ENCODE results near the gene GPHN. TPM values are rescaled to one million over a fixed set of nuclear protein-coding genes. Genes with fewer than 3 reads are reported as not detected.

The GPHN gene
- total and polyA plus RNA-seq, 2 experiments from 2014 or later: 15.1 to 20.1 TPM

DNA sequence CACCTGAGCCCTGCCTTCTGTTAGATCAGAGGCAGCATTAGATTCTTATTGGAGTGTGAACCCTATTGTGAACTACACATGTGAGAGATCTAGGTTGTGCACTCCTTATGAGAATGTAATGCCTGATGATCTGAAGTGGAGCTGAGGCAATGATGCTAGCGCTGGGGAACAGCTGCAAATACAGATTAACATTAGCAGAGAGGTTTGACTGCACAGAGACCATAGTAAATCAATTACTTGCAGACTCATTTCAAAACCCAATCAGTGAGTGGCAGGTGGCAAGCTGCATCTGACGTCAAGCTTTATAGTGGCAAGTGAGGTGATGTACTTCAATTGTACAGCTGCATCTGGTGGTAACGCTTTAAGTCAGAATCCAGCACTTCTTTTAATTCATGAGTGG, 141.6 kb downstream of the GPHN start:
- TF ChIP-seq, protein P1, sequence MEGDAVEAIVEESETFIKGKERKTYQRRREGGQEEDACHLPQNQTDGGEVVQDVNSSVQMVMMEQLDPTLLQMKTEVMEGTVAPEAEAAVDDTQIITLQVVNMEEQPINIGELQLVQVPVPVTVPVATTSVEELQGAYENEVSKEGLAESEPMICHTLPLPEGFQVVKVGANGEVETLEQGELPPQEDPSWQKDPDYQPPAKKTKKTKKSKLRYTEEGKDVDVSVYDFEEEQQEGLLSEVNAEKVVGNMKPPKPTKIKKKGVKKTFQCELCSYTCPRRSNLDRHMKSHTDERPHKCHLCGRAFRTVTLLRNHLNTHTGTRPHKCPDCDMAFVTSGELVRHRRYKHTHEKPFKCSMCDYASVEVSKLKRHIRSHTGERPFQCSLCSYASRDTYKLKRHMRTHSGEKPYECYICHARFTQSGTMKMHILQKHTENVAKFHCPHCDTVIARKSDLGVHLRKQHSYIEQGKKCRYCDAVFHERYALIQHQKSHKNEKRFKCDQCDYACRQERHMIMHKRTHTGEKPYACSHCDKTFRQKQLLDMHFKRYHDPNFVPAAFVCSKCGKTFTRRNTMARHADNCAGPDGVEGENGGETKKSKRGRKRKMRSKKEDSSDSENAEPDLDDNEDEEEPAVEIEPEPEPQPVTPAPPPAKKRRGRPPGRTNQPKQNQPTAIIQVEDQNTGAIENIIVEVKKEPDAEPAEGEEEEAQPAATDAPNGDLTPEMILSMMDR (IDR thresholded peaks at IDR 0.05; ENCODE audit: low read depth, low read length): no peak
- H3K4me3 ChIP-seq: no peak overlapping the region
- H3K27ac ChIP-seq: no peak overlapping the region
- no peaks in the 10 kb centered on the region for H3K4me1 ChIP-seq (ENCODE audit: low read depth)
- H3K9me3 ChIP-seq (ENCODE audit: low read depth): no peaks in the 10 kb centered on the region
- H3K27me3 ChIP-seq: no peaks in the 10 kb centered on the region
- H3K36me3 ChIP-seq: no peaks in the 10 kb centered on the region
- no peak for DNase-seq (ENCODE audit: low read depth in 1 of 2, low spot score in 1 of 2)

DNA sequence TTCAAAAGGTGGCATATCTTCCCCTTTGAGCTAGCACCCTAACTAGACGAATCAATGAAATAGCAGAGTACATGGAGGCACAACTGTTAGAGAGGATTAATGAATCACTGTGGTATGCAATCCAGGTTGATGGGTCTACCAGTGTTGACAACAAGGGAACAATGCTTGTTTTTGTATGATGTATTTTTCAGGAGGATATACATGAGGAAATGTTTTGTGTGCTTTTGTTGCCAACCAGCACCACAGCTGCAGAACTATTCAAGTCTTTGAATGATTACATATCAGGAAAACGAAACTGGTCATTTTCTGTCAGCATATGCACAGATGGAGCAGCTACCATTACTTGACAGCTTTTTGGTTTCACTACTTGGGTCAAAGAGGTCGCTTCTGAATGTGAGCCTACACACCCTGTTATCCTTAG, 142.6 kb downstream of the GPHN start:
- Histone ChIP-seq H3K27me3 (no peaks in the 10 kb centered on the region), H3K36me3 (no peaks in the 10 kb centered on the region), H3K4me3 (no peak overlapping the region), H3K9me3 (ENCODE audit: low read depth) (no peaks in the 10 kb centered on the region), H3K4me1 (ENCODE audit: low read depth) (no peaks in the 10 kb centered on the region), H3K27ac (no peak overlapping the region)
- peak in 1 of 2 donors; percentile 45 for DNase-seq (ENCODE audit: low read depth in 1 of 2, low spot score in 1 of 2)
- TF ChIP-seq, protein P1 (IDR thresholded peaks at IDR 0.05; ENCODE audit: low read depth, low read length): no peak

DNA sequence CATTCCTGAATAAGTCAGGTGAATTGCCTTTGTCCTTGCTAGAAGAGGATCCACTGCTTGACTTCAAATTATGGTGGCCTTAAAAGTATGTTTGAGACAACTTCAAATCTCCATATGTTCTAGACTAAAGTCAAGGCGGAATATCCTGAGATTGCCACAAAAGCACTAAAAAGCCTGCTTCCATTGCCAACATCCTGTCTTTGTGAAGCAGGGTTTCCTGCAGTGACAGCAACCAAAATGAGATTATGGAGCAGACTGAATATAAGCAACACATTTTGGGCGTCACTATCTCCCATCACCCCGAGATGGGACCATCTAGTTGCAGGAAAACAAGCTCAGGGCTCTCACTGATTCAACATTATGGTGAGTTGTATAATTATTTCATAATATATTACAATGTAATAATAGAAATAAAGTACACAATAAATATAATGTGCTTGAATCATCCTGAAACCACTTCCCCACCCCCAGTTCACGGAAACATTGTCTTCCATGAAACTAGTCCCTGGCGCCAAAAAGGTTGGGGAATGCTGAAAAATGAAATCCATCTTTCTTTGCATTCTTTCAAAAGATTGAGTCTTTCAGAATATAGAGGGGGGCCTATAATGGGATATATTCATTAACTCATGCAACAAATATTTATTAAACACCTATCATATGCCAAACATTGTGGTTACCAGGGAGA, 143.7 kb downstream of the GPHN start:
- H3K27me3 ChIP-seq: no peaks in the 10 kb centered on the region
- TF ChIP-seq, protein P1 (IDR thresholded peaks at IDR 0.05; ENCODE audit: low read depth, low read length): no peak
- no peak for DNase-seq (ENCODE audit: low read depth in 1 of 2, low spot score in 1 of 2)
- no peak overlapping the region for H3K4me3 ChIP-seq
- H3K4me1 ChIP-seq (ENCODE audit: low read depth): no peaks in the 10 kb centered on the region
- no peaks in the 10 kb centered on the region for H3K36me3 ChIP-seq
- no peak overlapping the region for H3K27ac ChIP-seq
- no peaks in the 10 kb centered on the region for H3K9me3 ChIP-seq (ENCODE audit: low read depth)

DNA sequence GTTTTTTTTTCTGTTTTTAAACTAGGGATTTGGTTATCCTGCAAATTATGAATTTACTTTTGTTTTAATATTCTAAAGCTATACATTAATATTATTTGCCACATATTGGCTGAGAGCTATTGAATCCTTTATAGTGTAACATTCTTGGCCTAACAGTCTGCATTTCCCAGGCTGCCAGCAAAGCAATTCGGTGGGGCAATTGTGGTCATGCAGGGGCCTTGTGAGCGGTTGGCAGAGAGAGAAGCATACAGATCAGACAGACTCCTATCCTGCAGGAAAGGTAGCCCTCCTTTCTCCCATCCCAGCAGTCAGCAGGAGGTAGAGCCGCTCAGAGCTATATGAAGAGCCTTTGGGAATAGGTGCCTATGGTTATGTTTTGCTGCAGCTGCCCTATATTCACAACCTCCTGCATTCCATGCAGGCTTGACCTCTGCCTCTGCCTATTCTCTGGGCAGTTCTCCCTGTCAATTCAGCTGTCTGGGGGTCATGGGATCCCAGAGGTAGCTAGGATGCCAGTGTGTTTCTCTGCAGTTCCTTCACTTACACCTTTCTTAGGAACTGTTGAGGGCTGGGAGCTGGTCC, 144.7 kb downstream of the GPHN start:
- H3K27me3 ChIP-seq: no peaks in the 10 kb centered on the region
- H3K4me3 ChIP-seq: no peak overlapping the region
- H3K36me3 ChIP-seq: no peaks in the 10 kb centered on the region
- DNase-seq (ENCODE audit: low read depth in 1 of 2, low spot score in 1 of 2): peak in 1 of 2 donors; percentile 26
- H3K4me1 ChIP-seq (ENCODE audit: low read depth): no peaks in the 10 kb centered on the region
- peak overlapping the region; percentile 30 for H3K27ac ChIP-seq
- TF ChIP-seq, protein P1 (IDR thresholded peaks at IDR 0.05; ENCODE audit: low read depth, low read length): no peak
- H3K9me3 ChIP-seq (ENCODE audit: low read depth): no peaks in the 10 kb centered on the region

DNA sequence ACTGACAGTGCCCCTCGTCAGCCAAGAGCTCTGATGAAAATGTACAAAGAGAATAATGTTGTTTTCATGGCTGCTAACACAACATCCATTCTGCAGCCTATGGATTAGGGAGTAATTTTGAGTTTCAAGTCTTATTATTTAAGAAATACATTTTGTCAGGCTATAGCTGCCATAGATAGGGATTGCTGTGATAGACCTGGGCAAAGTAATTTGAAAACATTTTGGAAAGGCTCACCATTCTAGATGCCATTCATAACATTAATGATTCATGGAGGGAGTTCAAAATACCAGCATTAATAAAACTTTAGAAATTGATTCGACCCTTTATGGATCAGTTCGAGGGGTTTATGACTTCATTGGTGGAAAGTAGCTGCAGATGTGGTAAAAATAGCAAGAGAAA, 149.8 kb downstream of the GPHN start:
- Histone ChIP-seq H3K27ac (no peak overlapping the region), H3K27me3 (no peaks in the 10 kb centered on the region), H3K9me3 (ENCODE audit: low read depth) (no peaks in the 10 kb centered on the region), H3K36me3 (no peaks in the 10 kb centered on the region), H3K4me3 (no peak overlapping the region), H3K4me1 (ENCODE audit: low read depth) (no peaks in the 10 kb centered on the region)
- TF ChIP-seq, protein P1 (IDR thresholded peaks at IDR 0.05; ENCODE audit: low read depth, low read length): no peak
- no peak for DNase-seq (ENCODE audit: low read depth in 1 of 2, low spot score in 1 of 2)

Measured in cardiac muscle cell (in vitro differentiated cells and primary cell).